PC-9 (cell line): ENCODE measurements around the gene LYSMD2.

Experiments used
- EZH2 ChIP-seq: fragments of 200-600 bp; sonication (generic); IDR thresholded peaks from 2 replicates; pipeline ENCODE4 v1.8.0; 2017; ENCODE audit warnings: antibody characterized with exemption, low read depth
- TF ChIP-seq, protein P1 (sequence below): fragments of 200-600 bp; sonication (generic); conservative IDR thresholded peaks from 2 replicates; pipeline ENCODE4 v1.6.1; 2017; ENCODE audit warnings: mixed run types, antibody characterized with exemption, mild to moderate bottlenecking, moderate library complexity

DNA sequence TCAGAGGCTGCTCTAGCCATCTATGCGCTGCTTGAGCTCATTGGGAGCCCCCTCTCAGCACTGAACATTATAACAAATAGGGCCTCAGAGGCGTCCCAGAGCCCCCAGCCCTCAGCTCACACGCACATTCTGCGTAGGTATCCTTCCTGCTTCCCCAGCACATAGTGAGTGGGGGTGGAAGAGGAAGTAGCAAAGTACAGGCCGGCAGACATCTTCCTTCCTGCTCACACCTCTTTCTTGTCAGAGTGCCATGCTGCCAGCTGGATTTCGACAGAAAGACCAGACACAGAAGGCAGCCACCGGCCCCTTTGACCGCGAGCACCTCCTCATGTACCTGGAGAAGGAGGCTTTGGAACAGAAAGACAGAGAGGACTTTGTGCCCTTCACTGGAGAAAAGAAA is 30.6 kb upstream of the LYSMD2 start:
- TF ChIP-seq, protein P1, sequence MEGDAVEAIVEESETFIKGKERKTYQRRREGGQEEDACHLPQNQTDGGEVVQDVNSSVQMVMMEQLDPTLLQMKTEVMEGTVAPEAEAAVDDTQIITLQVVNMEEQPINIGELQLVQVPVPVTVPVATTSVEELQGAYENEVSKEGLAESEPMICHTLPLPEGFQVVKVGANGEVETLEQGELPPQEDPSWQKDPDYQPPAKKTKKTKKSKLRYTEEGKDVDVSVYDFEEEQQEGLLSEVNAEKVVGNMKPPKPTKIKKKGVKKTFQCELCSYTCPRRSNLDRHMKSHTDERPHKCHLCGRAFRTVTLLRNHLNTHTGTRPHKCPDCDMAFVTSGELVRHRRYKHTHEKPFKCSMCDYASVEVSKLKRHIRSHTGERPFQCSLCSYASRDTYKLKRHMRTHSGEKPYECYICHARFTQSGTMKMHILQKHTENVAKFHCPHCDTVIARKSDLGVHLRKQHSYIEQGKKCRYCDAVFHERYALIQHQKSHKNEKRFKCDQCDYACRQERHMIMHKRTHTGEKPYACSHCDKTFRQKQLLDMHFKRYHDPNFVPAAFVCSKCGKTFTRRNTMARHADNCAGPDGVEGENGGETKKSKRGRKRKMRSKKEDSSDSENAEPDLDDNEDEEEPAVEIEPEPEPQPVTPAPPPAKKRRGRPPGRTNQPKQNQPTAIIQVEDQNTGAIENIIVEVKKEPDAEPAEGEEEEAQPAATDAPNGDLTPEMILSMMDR = no peak
- no peak for TF ChIP-seq EZH2
